GM12878 (cell line): ENCODE results near the gene KDM8. TPM values are rescaled to one million over a fixed set of nuclear protein-coding genes. Genes with fewer than 3 reads are reported as not detected.

Experiments used
- ATAC-seq: fragments of 200-7000 bp; cut with Tn5 transposase; 3 replicates; pipeline ENCODE4 v1.9.1; 2020; ENCODE audit warnings: mild to moderate bottlenecking, moderate library complexity
- BruUV-seq: library from RNA; stranded (reverse); fragments of 400-500 nt; replicated peaks from 2 replicates; lab custom pipeline; 2021; lab: Mats Ljungman, UMichigan
- CTCF ChIA-PET: fragments of 300-600 bp; sonication (Branson Sonifier 250); formaldehyde crosslinking; extraction: SDS; loops from one replicate; lab custom pipeline; 2021; ENCODE audit warnings: inconsistent platforms; lab: Yijun Ruan, JAX
- POLR2A ChIA-PET: fragments of 350-600 bp; formaldehyde crosslinking; extraction: SDS; loops from one replicate; lab custom pipeline; 2021; ENCODE audit warnings: inconsistent platforms; lab: Charles Lee
- RAD21 ChIA-PET: fragments of 300-600 bp; sonication (Branson Sonifier 250); formaldehyde crosslinking; loops from one replicate; lab custom pipeline; 2023; ENCODE audit warnings: antibody characterized with exemption; ENCODE audit not compliant: unreplicated experiment; lab: Charles Lee
- SMC1A ChIA-PET: fragments of 300-600 bp; sonication (Branson Sonifier 250); formaldehyde crosslinking; loops from one replicate; lab custom pipeline; 2023; ENCODE audit not compliant: unreplicated experiment, uncharacterized antibody; lab: Charles Lee
- DNase-seq: peaks from one replicate; pipeline ENCODE4 v3.0.0-alpha.2; 2011; ENCODE audit warnings: low read depth, low spot score
- FAIRE-seq: peaks from 3 replicates; lab custom pipeline; 2011; peaks lifted over from hg19 to GRCh38; lab: Jason Lieb, UNC
- H2AFZ ChIP-seq: 2 replicates; pipeline ENCODE4 v1.6.0; 2011; ENCODE audit warnings: low read depth, low read length, control low read depth; ENCODE audit not compliant: control insufficient read depth
- H3K27ac ChIP-seq: 2 replicates; pipeline ENCODE4 v1.5.1; 2011; ENCODE audit warnings: control low read depth; ENCODE audit not compliant: control insufficient read depth, insufficient read depth
- H3K27me3 ChIP-seq, 2 experiments: replicated peaks in 1 of 2; 2 replicates each; pipeline versions ENCODE4 v1.6.0 to v1.6.1; 2011; ENCODE audit warnings: low read length in 1 of 2; ENCODE audit not compliant: control insufficient read depth in 2 of 2, insufficient read depth in 2 of 2
- H3K36me3 ChIP-seq, 2 experiments: 2 replicates each; pipeline ENCODE4 v1.5.1; 2011; ENCODE audit warnings: low read length in 1 of 2; ENCODE audit not compliant: control insufficient read depth in 2 of 2, insufficient read depth in 2 of 2
- H3K4me1 ChIP-seq: 2 replicates; pipeline ENCODE4 v1.6.1; 2011; ENCODE audit warnings: mild to moderate bottlenecking, low read length, moderate library complexity, mixed read lengths; ENCODE audit not compliant: control insufficient read depth, insufficient read depth
- H3K4me2 ChIP-seq: 2 replicates; pipeline ENCODE4 v1.6.0; 2011; ENCODE audit warnings: control low read depth; ENCODE audit not compliant: control insufficient read depth, insufficient read depth
- H3K4me3 ChIP-seq: fragments of 200-600 bp; sonication (generic); 2 replicates; pipeline ENCODE4 v1.5.1; 2016
- H3K79me2 ChIP-seq: 2 replicates; pipeline ENCODE4 v1.6.0; 2011; ENCODE audit warnings: low read length; ENCODE audit not compliant: control insufficient read depth, insufficient read depth
- H3K9ac ChIP-seq: 2 replicates; pipeline ENCODE4 v1.8.0; 2011; ENCODE audit warnings: low read length, control low read depth, mixed read lengths; ENCODE audit not compliant: control insufficient read depth, insufficient read depth
- H3K9me3 ChIP-seq: replicated peaks from 3 replicates; pipeline ENCODE4 v1.5.1; 2011; ENCODE audit warnings: mild to moderate bottlenecking, low read length; ENCODE audit not compliant: control insufficient read depth, insufficient read depth
- H4K20me1 ChIP-seq: 2 replicates; pipeline ENCODE4 v1.6.0; 2011; ENCODE audit not compliant: control insufficient read depth, insufficient read depth
- ESRRA ChIP-seq: IDR thresholded peaks from 2 replicates; pipeline ENCODE4 v1.6.1; 2012; ENCODE audit warnings: mild to moderate bottlenecking, low read length, improper control_type of control experiment
- FOXM1 ChIP-seq: IDR thresholded peaks from 2 replicates; pipeline ENCODE4 v1.6.1; 2012; ENCODE audit warnings: low read depth, mild to moderate bottlenecking, inconsistent platforms, low read length, moderate library complexity
- GATAD2B ChIP-seq: fragments of 450-650 bp; conservative IDR thresholded peaks from 2 replicates; pipeline ENCODE4 v1.6.1; 2017; ENCODE audit warnings: low read depth, mild to moderate bottlenecking, moderate library complexity
- IRF5 ChIP-seq: fragments of 450-650 bp; IDR thresholded peaks from 2 replicates; pipeline ENCODE4 v1.6.1; 2017; ENCODE audit warnings: borderline replicate concordance
- NR2F1 ChIP-seq: fragments of 450-650 bp; conservative IDR thresholded peaks from 2 replicates; pipeline ENCODE4 v1.6.1; 2017; ENCODE audit warnings: mild to moderate bottlenecking
- NRF1 ChIP-seq: conservative IDR thresholded peaks from 2 replicates; pipeline ENCODE4 v1.6.1; 2011; ENCODE audit warnings: mild to moderate bottlenecking, low read depth, low read length, improper control_type of control experiment
- POLR2A ChIP-seq: IDR thresholded peaks from 2 replicates; pipeline ENCODE4 v1.6.1; 2011; ENCODE audit warnings: low read depth, mild to moderate bottlenecking, low read length
- PRDM15 ChIP-seq: fragments of 450-650 bp; formaldehyde crosslinking; IDR thresholded peaks from 2 replicates; pipeline ENCODE4 v1.4.0; 2020; ENCODE audit warnings: mild to moderate bottlenecking, moderate library complexity
- STAT1 ChIP-seq: fragments of 450-650 bp; conservative IDR thresholded peaks from 2 replicates; pipeline ENCODE4 v1.6.1; 2014; ENCODE audit warnings: antibody characterized with exemption, mild to moderate bottlenecking
- SUPT20H ChIP-seq: IDR thresholded peaks from 2 replicates; pipeline ENCODE4 v1.6.1; 2011; ENCODE audit warnings: low read depth, mild to moderate bottlenecking, low read length, moderate library complexity, borderline replicate concordance; ENCODE audit not compliant: control insufficient read depth
- TARDBP ChIP-seq: IDR thresholded peaks from 2 replicates; pipeline ENCODE4 v1.6.1; 2016; ENCODE audit warnings: borderline replicate concordance
- WGBS: methylation state at CpG from one replicate; pipeline ENCODE4 v1.1.6; 2016; ENCODE audit warnings: low lambda C conversion rate; ENCODE audit not compliant: insufficient replicate concordance, insufficient coverage; ENCODE audit errors: missing lambda C conversion rate; 5-methylcytosine and 5-hydroxymethylcytosine counted together
- in situ Hi-C: fragments of 300-500 bp; cut with MboI; formaldehyde crosslinking; loops from 9 replicates; pipeline ENCODE4 v1.14.3; 2018; ENCODE audit warnings: mixed read lengths
- intact Hi-C: fragments of 100-400 bp; cut with micrococcal nuclease; formaldehyde crosslinking; loops from one replicate; pipeline ENCODE4 v1.14.2; 2022; ENCODE audit not compliant: unreplicated experiment
- polyA plus RNA-seq, 11 experiments: library from polyadenylated mRNA; depleted of rRNA in 4 of 11; unstranded in 6 of 11; stranded (reverse) in 5 of 11; fragments of >200 nt; fragmentation: Nextera tagmentation in 4 of 11; fragmentation: Illumina TruSeq in 1 of 11; extraction: Ambion mirVana in 4 of 11; extraction: Trizol in 1 of 11; gene quantifications; 1 replicate in 1 of 11; 2 replicates in 10 of 11; pipeline versions ENCODE4 v1.2.1 to v1.2.3, GENCODE V29; 2011 to 2016; ENCODE audit warnings: inconsistent platforms in 2 of 11, missing spikeins in 2 of 11, low read depth in 1 of 11
- total RNA-seq, 4 experiments: library from RNA; depleted of rRNA in 3 of 4; stranded (reverse); fragments of >200 nt in 3 of 4; fragmentation: Illumina TruSeq in 1 of 4; extraction: Trizol in 1 of 4; gene quantifications; 2 replicates each; pipeline versions ENCODE4 v1.2.1 to v1.2.3, GENCODE V29; 2013 to 2021

KDM8 gene
- total and polyA plus RNA-seq, 10 of the 15 experiments (the other 5 are each of a cell fraction or from before 2014, with no cell fraction given) = 0.79 to 8.9 (median 5.8) TPM

DNA sequence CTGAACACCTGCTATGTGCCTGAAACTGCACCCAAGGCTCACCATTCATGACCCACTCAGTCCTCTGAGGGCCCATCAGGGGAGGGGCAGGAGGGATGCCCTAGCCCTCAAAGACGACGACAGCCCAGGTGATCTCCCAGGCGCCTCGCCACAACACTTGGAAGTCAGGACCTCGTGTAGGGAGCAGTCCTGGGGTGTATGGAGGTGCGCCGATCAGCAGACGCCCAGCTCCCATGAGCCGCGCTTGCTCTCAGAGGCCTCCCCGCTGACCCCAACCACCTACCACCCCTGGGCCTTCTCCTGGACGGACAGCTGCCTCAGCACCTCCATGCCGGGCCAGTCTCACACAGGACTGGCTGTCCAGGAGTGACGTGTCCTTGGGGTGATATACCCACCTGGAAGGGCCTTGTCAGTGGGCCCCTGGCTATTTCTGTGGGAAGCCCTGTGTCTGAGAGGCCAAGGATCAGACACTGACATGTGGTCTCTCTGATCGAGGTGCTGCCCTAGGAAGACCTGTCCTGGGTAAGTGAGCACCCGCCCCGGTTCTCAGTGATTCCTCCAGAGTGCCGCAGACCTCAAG lies 26.7 kb downstream of the KDM8 start:
- Histone ChIP-seq H3K4me3 (no peak overlapping the region), H3K4me1 (peaks cover 25% of the 10 kb centered on the region), H3K79me2 (no peaks in the 10 kb centered on the region), H2AFZ (no peak overlapping the region), H3K9me3 (no peaks in the 10 kb centered on the region), H3K9ac (no peak overlapping the region), H3K27me3 (no peaks in the 10 kb centered on the region), H3K36me3 (peaks cover 1 to 3% of the 10 kb centered on the region in 2 experiments), H3K4me2 (no peak overlapping the region), H3K27ac (no peak overlapping the region), H4K20me1 (no peaks in the 10 kb centered on the region)
- SMC1A ChIA-PET = interaction anchor here (0.9 to 2.0 kb wide), 7 partner anchors 26 to 138 kb away, joined by 3 to 13 read pairs (median 6); partner anchors contain the start of gene KDM8
- intact Hi-C loops (no loop called here), in situ Hi-C loops (loop anchor here (5.0 kb wide), 2 partner anchors 142 to 227 kb away; no protein-coding TSS in a partner anchor)
- no TSS peak for BruUV-seq
- FAIRE-seq (no peak), ATAC-seq (no peak), DNase-seq (no peak)
- RAD21 ChIA-PET = interaction anchor here (0.8 to 2.4 kb wide), 4 partner anchors 24 to 138 kb away, joined by 3 to 13 read pairs (median 4); no protein-coding TSS in a partner anchor
- CTCF ChIA-PET = interaction anchor here (0.7 to 11.7 kb wide), 4 partner anchors 51 to 141 kb away, joined by 3 to 259 read pairs (median 10); no protein-coding TSS in a partner anchor
- POLR2A ChIA-PET = interaction anchor here (0.8 to 0.9 kb wide), 2 partner anchors 25 to 136 kb away, joined by 3 read pairs; no protein-coding TSS in a partner anchor
- WGBS = 96% methylated on average over 15 of the region's 18 CpGs
- TF ChIP-seq IRF5 = no peak

- WGBS = 87% methylated on average over 16 of the region's 16 CpGs
Observed at GRCh38 chr16:27230562-27231001, 27.3 kb downstream of the KDM8 start.

More at GRCh38 chr16:27230562-27231001, 27.3 kb downstream of the KDM8 start:
- TF ChIP-seq PRDM15 (no peak), NRF1 (no peak), NR2F1 (no peak), FOXM1 (no peak), TARDBP (no peak), ESRRA (no peak), POLR2A (no peak), SUPT20H (no peak), GATAD2B (no peak), STAT1 (no peak)
- POLR2A ChIA-PET = interaction anchor here (0.8 to 0.9 kb wide), 2 partner anchors 26 to 136 kb away, joined by 3 read pairs; no protein-coding TSS in a partner anchor
- no peak overlapping the region for H3K9ac ChIP-seq
- H3K27me3 ChIP-seq = no peaks in the 10 kb centered on the region
- no peaks in the 10 kb centered on the region for H4K20me1 ChIP-seq
- no peak overlapping the region for H3K4me2 ChIP-seq
- SMC1A ChIA-PET = interaction anchor here (1.8 to 2.0 kb wide), 4 partner anchors 50 to 137 kb away, joined by 5 to 14 read pairs (median 10); no protein-coding TSS in a partner anchor
- H3K9me3 ChIP-seq = no peaks in the 10 kb centered on the region
- intact Hi-C loops (no loop called here), in situ Hi-C loops (loop anchor here (5.0 kb wide), 2 partner anchors 142 to 227 kb away; no protein-coding TSS in a partner anchor)
- no peaks in the 10 kb centered on the region for H3K79me2 ChIP-seq
- DNase-seq = no peak
- no peak overlapping the region for H3K27ac ChIP-seq
- no peak for FAIRE-seq
- peaks cover 31% of the 10 kb centered on the region for H3K4me1 ChIP-seq
- RAD21 ChIA-PET = interaction anchor here (0.8 to 2.4 kb wide), 4 partner anchors 44 to 137 kb away, joined by 3 to 13 read pairs (median 8); no protein-coding TSS in a partner anchor
- H3K36me3 ChIP-seq = peaks cover 1 to 3% of the 10 kb centered on the region in 2 experiments
- no peak overlapping the region for H3K4me3 ChIP-seq
- ATAC-seq = no peak
- no TSS peak for BruUV-seq
- no peak overlapping the region for H2AFZ ChIP-seq
- CTCF ChIA-PET = interaction anchor here (1.2 to 11.7 kb wide), 3 partner anchors 51 to 157 kb away, joined by 3 to 259 read pairs (median 18); no protein-coding TSS in a partner anchor
